Stimulated activated naive CD4-positive, alpha-beta T cell treated with Interleukin-2 at 50 U/mL for 16 hours (primary cell): Measurements from ENCODE around the gene DDX39A.
"Not testable (repeated sequence)": the region's sequence is repeated elsewhere in the genome, so short reads cannot be mapped to it uniquely, and the experiment has no call there.

Source experiments
- DNase-seq: peaks from one replicate; lab custom pipeline; 2025; lab: John Stamatoyannopoulos, UW

The DDX39A gene

DNA sequence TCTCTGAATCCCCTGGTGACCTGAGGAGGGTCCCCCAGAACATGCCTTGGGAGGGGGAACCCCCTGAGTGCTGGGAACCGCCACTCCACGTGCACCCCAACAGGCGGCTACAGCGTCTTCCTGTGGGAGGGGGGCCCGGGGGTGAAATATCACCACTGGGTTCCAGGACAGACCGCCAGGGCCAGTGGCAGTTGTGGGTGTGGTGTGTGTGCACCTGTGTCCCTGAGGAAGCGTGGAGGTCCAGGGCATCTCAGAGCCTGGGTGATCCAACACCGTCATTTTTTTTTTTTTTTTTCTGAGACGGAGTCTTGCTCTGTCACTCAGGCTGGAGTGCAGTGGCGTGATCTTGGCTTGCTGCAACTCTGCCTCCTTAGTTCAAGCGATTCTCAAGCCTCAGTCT is 33.6 kb downstream of the DDX39A start:
- DNase-seq, result peak; percentile 32

DNA sequence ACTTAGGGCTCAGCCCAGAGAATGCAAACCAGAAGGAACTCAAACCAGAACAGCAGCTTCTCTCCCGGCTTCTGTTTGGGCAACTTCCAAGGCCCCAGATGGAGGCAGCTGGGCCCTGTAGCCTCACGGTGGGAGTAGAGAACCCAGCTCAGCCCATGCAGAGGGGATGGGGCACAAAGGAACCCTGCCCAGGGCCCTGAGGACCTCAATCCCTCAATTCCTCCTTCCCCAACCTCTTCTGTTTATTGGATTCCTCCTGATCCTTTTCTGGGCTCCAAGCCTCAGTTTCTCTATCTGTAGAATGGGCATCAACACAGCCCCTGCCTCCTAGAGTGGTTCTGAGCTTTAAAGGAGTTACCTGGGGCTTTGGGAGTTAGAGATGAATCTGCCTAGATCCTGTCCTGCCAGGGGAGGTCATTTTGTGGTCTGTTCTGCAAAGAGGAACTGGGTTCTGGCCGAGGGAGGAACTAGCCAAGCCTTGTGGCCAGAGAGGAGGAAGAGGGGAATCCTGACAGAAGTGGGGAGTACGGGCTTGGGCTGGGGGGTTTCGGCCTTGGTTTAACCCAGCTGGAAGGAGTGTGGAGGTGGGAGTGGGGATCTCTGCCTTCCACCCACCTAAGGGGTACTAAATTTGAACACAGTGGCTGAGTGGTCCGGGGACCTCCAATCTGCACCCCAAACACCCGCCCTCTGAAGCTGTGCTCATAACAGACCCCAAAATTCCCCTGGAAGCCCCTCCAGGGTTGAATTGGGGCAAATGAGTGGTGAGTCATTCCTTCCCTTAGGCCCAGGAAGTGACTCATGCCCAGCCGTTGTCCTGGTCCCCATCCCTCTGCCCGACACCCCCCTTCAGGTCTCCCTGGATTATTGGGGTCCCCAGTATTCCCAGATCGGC is 35.2 kb downstream of the DDX39A start:
- DNase-seq, result peak; percentile 51

DNA sequence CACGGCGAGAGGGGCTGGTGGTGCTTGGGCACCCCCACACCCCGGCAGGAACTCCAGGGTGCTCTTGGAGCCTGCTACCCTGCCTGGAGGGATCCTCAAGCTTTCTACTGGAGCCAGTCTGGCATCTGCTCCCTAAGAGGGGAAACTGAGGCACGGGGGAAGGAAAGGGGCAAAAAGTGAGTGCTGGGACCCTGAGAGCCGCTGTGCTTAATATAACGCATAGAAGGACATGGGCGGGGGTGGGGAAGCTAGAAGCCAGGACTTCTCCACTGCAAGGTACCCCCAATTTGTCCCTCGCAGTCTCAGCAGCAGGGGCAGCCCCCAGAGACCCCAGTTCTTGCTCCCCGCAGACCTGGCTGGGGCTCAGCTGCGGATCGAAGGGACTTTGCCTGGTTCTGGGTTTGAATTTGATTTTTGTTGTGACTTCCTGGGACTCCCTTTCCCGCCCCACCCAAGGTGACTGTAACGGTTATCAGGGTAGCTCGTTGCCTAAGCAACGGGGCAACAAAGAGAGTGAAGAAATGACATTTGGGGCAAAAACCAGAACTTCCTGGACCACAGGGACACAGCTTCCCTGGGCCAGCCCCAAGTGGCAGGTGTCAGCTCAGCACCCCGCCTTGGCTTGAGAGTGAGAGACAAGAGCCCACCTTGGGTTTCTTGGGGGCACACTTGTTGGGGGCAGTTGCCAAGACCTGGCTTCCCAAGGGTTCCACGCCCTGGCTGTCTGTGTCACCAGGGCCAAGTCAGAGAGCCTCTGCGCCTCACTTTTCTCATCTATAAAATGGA is 37.3 kb downstream of the DDX39A start:
- DNase-seq, result peak; percentile 68

DNA sequence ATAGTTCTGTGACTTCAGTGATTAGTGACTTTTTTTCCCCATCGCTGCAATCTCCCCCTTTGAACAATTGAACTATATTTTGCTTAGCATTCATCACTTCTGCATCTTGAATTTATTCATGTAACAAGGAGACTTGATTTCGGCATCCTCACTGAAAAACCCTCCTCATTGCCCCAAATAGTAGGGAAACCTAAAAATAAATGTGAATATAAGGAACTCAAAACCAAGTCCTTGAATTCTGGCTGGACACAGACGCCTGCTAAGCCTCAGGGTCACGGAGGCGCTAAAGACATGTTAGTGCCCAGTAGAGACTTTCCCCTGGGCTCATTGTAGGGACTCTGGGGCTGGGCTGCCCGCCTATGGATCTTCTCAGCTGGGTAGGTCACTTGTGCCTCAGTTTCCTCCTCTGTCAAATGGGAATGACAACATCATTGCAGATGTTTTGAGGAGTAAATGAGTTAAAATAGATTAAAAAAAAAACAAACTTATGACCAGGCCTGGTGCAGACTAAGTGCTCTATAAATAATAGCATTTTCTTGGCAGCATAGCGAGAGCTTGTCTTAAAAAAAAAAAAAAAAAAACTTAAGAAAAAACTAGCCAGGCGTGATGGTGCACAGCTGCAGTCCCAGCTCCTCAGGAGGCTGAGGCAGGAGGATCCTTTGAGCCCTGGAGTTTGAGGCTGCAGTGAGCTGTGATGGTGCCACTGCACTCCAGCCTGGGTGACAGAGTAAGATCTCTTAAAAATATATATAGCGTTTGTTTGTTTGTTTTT is 39.7 kb downstream of the DDX39A start:
- no peak for DNase-seq

DNA sequence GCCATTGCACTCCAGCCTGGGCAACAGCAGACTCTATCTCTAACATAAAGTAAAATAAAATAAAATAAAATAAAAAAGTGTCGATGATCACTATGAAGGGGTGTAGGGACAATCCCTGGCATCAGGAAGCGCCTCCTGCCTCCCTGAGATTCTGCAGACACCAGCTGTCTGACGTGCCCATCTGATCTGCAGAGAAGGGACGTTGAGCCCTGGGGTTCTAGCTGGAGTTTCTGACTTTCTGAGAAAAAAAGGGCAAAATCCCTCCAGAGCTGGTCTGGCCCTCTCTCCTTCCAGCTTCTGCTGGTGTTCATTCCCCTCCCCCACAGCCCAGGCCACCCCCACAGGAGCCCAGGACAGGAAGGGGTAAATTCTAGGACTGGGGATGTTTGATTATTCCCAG is 40.3 kb downstream of the DDX39A start:
- DNase-seq, result no peak

DNA sequence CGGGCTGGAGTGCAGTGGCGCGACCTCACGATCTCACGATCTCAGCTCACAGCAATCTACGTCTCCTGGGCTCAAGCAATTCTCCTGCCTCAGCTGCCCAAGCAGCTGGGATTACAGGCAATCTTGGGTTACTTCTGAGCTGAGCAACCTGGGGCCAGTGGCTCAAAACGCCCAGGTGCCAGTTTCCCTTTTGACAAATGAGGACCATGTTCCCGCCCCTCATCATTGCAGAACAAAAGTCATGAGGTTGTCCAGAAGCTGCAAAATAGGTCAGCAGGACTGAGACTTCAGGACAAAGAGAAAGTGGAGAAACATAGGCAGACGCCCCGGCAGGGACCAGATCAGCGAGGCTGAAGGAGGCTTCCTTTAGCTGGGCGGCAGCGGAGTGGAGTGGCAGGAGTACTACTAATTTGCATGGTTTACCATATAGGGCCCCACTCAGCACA is 41.2 kb downstream of the DDX39A start:
- no peak for DNase-seq

DNA sequence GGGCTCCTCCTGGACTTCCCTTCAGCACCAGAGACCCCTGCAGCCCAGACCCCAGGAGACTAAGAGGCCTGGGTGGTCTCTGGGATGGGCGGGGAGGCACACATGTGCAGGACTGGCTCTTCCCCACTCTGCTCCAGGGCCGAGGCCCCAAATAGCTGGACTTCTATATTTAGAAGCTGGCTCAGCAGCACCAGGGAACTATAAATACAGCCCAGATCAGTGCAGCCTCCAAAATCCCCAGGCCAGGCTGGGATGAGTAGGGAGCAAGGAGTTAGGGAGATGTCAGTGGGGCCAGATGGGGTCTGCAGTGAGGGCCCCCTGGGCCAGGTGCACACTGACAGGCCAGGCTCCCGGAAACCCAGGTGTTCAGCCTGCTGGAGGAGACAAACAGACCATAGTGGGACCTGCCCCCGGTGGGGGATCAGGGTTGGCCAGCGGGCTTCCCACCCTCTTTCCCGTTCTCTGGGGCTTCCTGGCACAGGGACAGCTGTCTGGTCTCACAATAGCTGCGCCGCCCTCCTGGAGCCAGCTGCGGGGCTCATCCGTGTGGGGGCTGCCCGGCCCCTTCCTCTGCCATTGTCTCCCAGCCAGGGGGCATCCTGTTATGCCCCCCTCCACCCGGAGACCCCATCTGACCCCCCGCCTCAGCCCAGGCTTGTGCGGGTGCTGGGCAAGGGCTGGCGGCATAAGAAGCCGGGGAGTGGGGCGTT is 43.4 kb downstream of the DDX39A start:
- DNase-seq, result no peak

DNA sequence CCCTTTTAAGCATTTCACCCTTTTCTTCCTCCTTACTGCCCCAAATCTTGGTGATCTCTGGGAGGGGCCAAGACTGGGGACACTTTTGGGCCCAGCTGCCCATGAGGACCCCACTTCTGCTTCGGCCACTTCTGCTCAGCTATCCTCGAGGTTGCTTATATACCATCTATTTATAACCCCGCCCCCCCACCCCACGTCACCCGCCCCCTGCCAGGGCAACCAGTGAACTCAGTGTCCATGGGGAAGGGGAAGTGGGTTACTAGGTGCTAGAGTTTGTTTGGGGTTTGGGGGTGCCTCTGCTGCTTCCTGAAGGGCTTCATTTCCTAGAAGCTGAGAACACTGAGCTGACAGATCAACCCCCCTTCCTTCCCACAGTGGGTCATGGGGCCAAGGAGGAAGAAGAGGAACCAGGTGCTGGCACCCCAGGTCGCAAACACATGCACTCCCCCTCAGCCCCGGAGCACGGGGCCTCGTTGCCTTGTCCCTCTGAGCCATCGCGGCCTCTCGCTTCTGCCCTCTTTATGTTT is 44.0 kb downstream of the DDX39A start:
- peak; percentile 60 for DNase-seq

DNA sequence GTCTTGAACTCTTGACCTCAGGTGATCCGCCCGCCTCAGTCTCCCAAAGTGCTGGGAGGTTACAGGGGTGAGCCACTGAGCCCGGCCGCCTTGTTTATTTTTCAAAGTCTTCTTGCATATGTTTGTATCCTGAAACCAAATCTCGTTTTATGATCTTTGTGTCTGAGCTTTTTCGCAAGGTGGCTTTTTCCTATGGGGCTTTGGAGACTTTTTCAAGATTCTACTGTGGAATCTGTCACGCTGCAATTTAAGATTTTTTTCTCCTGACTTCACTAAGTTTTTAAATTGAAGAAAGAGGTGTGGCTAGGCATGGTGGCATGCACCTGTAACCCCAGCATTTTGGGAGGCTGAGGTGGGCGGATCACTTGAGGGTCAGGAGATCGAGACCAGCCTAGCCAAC is 44.8 kb downstream of the DDX39A start:
- DNase-seq, result not testable (repeated sequence)

DNA sequence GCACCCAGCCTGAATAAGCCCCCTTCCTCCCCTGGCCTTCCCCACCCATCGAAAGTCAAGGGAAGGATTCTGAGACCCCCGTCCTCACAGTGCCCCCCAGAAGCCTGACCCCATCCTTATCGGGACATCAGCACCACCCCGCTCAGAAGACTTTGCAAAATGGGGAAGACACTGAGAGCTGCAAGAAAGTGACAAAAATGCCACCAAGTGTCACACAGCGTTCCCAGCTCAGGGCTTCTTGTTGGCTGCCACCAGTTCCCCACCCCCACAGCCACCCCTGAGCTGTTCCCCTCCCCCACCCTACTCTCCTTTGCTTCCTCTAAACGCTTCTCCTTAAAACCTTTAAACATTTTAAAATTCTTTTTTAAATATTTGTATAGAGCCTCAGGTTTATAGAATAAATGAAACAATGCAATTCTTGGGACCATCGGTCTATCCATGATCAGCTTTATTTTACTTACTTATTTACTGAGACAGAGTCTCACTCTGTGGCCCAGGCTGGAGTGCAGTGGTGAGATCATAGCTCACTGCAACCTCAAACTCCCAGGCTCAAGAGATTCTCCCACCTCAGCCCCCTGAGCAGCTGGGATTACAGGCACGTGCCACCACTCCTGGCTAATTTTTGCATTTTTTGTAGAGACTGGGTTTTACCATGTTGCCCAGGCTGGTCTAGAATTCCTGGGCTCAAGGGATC is 46.6 kb downstream of the DDX39A start:
- not testable (repeated sequence) for DNase-seq

DNA sequence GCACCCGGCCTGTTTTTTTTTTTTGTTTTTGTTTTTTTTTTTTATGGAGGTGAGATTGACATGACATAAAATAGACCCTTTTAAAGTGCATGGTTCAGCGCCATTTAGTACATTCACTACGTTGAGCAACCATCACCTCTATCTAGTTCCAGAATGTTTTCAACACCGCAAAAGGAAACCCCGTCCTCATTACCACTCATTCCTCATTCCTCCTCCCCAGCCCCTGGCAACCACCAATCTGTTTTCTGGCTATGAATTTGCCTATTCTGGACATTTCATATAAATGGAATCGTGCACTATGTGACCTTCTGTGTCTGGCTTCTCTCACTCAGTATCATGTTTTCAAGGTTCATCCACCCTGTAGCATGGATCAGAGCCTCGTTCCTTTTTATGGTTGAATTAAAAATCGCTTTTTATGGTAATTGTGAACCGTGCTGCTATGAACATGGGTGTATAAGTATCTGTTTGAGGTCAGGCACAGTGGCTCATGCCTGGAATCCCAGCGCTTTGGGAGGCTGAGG is 47.8 kb downstream of the DDX39A start:
- no peak for DNase-seq

DNA sequence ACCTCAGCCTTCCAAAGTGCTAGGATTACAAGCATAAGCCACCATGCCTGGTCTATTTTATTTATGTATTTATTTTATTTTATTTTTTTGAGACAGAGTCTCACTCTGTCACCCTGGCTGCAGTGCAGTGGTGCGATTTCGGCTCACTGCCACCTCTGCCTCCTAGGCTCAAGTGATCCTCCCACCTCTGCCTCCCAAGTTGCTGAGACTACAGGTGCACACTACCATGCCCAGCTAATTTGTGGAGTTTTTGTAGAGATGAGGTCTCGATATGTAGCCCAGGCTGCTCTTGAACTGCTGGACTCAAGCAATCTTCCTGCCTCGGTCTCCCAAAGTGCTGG is 48.2 kb downstream of the DDX39A start:
- no peak for DNase-seq

DNA sequence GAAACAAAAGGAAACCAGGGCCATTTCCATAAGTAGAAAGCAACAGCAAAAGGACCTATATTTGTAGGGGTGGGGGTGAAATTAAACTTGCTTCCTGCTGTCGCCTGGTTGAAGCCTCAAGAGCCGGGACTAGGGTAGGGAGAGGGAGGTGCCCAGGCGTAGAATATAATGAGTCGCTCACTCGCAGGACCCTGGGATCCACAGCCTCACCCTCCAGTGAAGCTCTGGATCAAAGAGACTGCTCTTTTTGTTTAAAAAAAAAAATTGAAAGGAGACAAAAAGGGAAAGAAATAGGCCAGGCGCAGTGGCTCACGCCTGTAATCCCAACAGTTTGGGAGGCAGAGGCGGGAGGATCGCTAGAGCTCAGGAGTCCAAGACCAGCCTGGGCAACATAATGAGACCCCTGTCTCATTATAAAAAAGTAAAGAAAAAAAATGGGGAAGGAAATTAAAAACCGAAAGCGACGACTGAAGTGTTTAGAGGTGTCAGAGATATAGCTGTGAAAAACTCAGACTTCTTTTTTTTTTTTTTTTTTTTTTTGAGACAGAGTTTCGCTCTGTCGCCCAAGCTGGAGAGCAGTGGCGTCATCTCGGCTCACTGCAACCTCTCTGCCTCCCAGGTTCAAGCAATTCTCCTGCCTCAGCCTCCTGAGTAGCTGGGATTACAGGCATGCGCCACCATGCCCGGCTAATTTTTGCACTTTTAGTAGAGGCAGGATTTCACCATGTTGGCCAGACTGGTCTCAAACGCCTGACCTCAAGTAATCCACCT is 48.8 kb downstream of the DDX39A start:
- DNase-seq, result peak; percentile 55

DNA sequence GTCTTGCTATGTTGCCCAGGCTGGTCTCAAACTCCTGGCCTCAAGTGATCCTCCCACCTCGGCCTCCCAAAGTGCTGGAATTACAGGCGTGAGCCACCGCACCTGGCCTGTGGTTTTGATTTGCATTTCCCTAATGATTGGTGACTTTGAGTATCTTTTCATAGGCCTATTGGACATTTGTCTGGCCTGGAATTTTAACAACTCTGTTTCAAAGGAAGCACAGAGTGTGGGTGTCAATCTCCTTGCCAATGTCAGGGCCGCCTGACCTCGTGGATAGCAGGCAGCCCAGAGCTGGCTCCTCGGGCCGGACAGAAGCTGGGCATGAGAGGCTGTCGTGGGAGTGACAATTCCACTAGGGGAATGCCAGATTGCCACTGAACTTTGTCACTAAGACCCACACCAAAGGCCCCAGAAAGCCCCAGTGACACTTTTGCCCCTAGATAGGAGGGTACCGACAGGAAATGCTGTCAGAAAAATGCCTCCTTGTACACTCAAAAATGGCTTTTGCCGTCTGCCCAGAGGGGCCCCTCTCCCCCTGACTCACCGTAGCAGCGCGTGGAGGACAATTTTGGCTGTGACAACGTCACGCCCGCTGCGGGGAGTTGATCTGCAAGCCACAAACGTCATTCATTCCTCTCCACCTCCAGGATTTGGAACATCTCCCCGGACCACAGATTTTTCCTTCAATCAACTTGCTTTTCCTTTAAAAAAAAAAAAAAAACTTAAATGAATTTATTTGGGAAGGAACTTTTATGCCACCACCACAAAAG is 49.6 kb downstream of the DDX39A start:
- DNase-seq, result peak; percentile 89

DNA sequence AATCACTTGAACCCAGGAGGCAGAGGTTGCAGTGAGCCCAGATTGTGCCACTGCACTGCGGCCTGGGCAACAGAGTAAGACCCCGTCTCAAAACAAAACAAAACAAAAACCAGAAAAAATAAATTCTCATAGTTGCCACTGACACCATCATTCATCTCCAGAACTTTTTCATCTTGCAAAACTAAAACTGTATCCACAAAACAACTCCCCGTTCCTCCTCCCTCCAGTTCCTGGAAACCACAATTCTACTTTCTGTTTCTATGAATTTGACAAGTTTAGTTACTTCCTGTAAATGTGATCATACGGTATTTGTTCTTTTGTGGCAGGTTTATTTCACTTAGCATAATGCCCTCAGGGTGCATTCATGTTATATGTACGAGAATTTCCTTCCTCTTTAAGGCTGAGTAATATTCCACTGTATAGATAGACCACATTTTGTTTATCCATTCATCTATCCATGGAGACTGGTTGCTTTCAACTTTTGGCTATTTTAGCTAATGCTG is 51.1 kb downstream of the DDX39A start:
- DNase-seq, result no peak

DNA sequence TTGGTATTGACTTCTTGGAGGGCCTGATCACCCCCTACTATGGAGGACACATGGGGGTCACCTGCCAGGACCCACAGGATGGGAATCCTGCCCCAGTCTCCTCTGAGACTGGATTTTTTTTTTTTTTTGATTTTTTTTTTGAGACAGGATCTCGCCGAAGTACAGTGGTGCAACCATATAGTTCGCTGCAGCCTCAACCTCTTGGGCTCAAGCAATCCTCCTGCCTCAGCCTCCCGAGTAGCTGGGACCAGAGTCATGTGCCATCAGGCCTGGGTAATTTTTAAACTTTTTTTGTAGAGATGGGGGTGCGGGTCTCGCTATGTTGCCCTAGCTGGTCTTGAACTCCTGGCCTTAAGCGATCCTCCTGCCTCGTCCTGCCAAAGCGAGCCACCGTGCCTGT is 52.1 kb downstream of the DDX39A start:
- no peak for DNase-seq

DNA sequence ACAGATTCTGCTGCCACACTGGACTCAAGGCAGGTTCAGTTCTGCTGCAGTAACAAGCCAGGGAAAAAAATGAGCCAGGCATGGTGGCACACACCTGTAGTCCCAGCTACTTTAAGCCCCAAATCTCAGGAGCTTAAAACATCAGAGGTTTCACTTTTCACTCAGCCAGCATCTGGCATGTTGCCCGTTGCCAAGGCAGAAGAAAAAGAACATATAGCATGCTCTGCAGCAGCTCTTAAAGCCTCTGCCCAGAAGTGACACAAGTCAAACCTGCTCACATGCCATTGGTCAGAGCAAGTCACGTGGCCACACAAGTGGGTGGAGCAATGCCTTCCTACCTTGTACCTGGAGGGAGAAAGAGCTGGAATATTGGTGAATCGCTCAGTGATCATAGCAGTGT is 52.6 kb downstream of the DDX39A start:
- DNase-seq, result peak; percentile 81

DNA sequence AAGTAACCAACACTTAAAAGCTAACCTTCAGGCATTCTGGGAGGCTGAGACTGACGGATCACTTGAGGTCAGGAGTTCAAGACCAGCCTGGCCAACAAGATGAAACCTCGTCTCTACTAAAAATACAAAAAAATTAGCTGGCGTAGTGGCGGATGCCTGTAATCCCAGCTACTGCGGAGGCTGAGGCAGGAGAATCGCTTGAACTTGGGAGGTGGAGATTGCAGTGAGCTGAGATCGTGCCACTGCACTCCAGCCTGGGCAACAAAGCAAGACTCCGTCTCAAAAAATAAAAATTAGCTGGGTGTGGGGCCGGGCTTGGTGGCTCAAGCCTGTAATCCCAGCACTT is 55.1 kb downstream of the DDX39A start:
- DNase-seq, result not testable (repeated sequence)
